ENCODE measurements around the gene MYLK.
A peak's percentile ranks its signal among the peaks of the same experiment; 100 is the strongest.
"Not testable (repeated sequence)": the region's sequence is repeated elsewhere in the genome, so short reads cannot be mapped to it uniquely, and the experiment has no call there.

Gene MYLK

GRCh38 chr3:123719061-123719756, 164.9 kb downstream of the MYLK start:
- H3K4me2 ChIP-seq (ENCODE audit: low read length); H3K23ac ChIP-seq (ENCODE audit: low read length); H4K8ac ChIP-seq (ENCODE audit: low read depth, low read length); H3K4ac ChIP-seq (ENCODE audit: low read depth, low read length); H3K9ac ChIP-seq (ENCODE audit: low read length); H3K4me3 ChIP-seq (ENCODE audit: low read length); H3K27ac ChIP-seq (ENCODE audit: low read depth, low read length); H3K79me2 ChIP-seq (ENCODE audit: control insufficient read depth, insufficient read depth, low read length); H3K18ac ChIP-seq (ENCODE audit: low read length); H2BK15ac ChIP-seq (replicated peaks; ENCODE audit: low read depth); H2BK5ac ChIP-seq (ENCODE audit: low read length); H3K36me3 ChIP-seq (ENCODE audit: control insufficient read depth, insufficient read depth, low read length); H2BK120ac ChIP-seq (ENCODE audit: low read depth, low read length); H4K5ac ChIP-seq (ENCODE audit: low read length); H3K4me1 ChIP-seq (ENCODE audit: control insufficient read depth, low read depth, low read length); H2AK5ac ChIP-seq (ENCODE audit: low read length); H3K27me3 ChIP-seq (ENCODE audit: insufficient read depth, low read length, poor library complexity); H3K56ac ChIP-seq (ENCODE audit: low read length); H3K79me1 ChIP-seq (ENCODE audit: low read length): not testable (repeated sequence)
- peak; percentile 81 for DNase-seq
- WGBS (ENCODE audit: extremely low coverage, insufficient coverage, low lambda C conversion rate) = no CpG with 5 or more reads among the region's 15 CpGs

GRCh38 chr3:123718108-123718507, 166.0 kb downstream of the MYLK start:
- Histone ChIP-seq H3K18ac (ENCODE audit: low read length) (no peak overlapping the region), H2AK5ac (ENCODE audit: low read length) (no peak overlapping the region), H3K4me3 (ENCODE audit: low read length) (no peak overlapping the region), H3K23ac (ENCODE audit: low read length) (no peak overlapping the region), H3K4me1 (ENCODE audit: control insufficient read depth, low read depth, low read length) (no peaks in the 10 kb centered on the region), H3K27ac (ENCODE audit: low read depth, low read length) (no peak overlapping the region), H4K8ac (ENCODE audit: low read depth, low read length) (no peak overlapping the region), H3K9ac (ENCODE audit: low read length) (no peak overlapping the region), H3K27me3 (ENCODE audit: insufficient read depth, low read length, poor library complexity) (no peaks in the 10 kb centered on the region), H2BK5ac (ENCODE audit: low read length) (no peak overlapping the region), H3K4me2 (ENCODE audit: low read length) (no peak overlapping the region), H2BK120ac (ENCODE audit: low read depth, low read length) (no peak overlapping the region), H3K79me1 (ENCODE audit: low read length) (no peaks in the 10 kb centered on the region), H3K36me3 (ENCODE audit: control insufficient read depth, insufficient read depth, low read length) (no peaks in the 10 kb centered on the region), H4K5ac (ENCODE audit: low read length) (no peak overlapping the region), H2BK15ac (replicated peaks; ENCODE audit: low read depth) (no peak overlapping the region), H3K79me2 (ENCODE audit: control insufficient read depth, insufficient read depth, low read length) (no peaks in the 10 kb centered on the region), H3K56ac (ENCODE audit: low read length) (no peak overlapping the region), H3K4ac (ENCODE audit: low read depth, low read length) (no peak overlapping the region)
- no peak for DNase-seq
- no CpG with 5 or more reads among the region's 5 CpGs for WGBS (ENCODE audit: extremely low coverage, insufficient coverage, low lambda C conversion rate)

- H2BK120ac ChIP-seq (ENCODE audit: low read depth, low read length); H3K27ac ChIP-seq (ENCODE audit: low read depth, low read length); H3K36me3 ChIP-seq (ENCODE audit: control insufficient read depth, insufficient read depth, low read length); H3K79me1 ChIP-seq (ENCODE audit: low read length); H3K23ac ChIP-seq (ENCODE audit: low read length); H3K27me3 ChIP-seq (ENCODE audit: insufficient read depth, low read length, poor library complexity); H3K18ac ChIP-seq (ENCODE audit: low read length); H2BK15ac ChIP-seq (replicated peaks; ENCODE audit: low read depth); H3K4me3 ChIP-seq (ENCODE audit: low read length); DNase-seq; H3K4me1 ChIP-seq (ENCODE audit: control insufficient read depth, low read depth, low read length); H3K9ac ChIP-seq (ENCODE audit: low read length); H2BK5ac ChIP-seq (ENCODE audit: low read length); H4K5ac ChIP-seq (ENCODE audit: low read length); H2AK5ac ChIP-seq (ENCODE audit: low read length); H3K4ac ChIP-seq (ENCODE audit: low read depth, low read length); H3K56ac ChIP-seq (ENCODE audit: low read length); H3K4me2 ChIP-seq (ENCODE audit: low read length); H3K79me2 ChIP-seq (ENCODE audit: control insufficient read depth, insufficient read depth, low read length); H4K8ac ChIP-seq (ENCODE audit: low read depth, low read length): not testable (repeated sequence)
- WGBS (ENCODE audit: extremely low coverage, insufficient coverage, low lambda C conversion rate) = no CpG with 5 or more reads among the region's 2 CpGs
Observed at GRCh38 chr3:123717451-123717850, 166.7 kb downstream of the MYLK start.

DNA sequence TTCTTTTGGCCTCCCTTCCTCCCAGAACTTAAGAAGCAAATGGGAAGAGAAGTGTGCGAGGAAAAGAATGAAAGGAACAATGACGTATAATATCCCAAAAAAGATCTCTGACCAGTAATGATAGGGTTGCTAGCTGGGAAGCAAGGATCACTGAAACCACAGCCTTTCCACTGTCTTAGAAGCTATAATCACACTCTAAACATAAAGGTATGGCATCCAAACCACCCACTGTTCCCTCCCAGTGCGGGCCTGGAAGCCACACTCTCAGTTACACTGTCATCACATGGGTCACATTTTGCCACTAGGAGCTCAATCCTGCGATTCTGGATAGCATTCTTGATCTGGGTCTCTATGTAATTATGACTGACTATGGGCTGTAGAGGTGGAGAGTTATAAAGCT, 167.7 kb downstream of the MYLK start:
- Histone ChIP-seq H2BK15ac (replicated peaks; ENCODE audit: low read depth) (no peak overlapping the region), H3K4me2 (ENCODE audit: low read length) (no peak overlapping the region), H2BK5ac (ENCODE audit: low read length) (no peak overlapping the region), H3K79me1 (ENCODE audit: low read length) (no peaks in the 10 kb centered on the region), H3K27ac (ENCODE audit: low read depth, low read length) (no peak overlapping the region), H3K27me3 (ENCODE audit: insufficient read depth, low read length, poor library complexity) (no peaks in the 10 kb centered on the region), H3K4ac (ENCODE audit: low read depth, low read length) (no peak overlapping the region), H4K5ac (ENCODE audit: low read length) (no peak overlapping the region), H3K9ac (ENCODE audit: low read length) (no peak overlapping the region), H3K56ac (ENCODE audit: low read length) (no peak overlapping the region), H3K79me2 (ENCODE audit: control insufficient read depth, insufficient read depth, low read length) (no peaks in the 10 kb centered on the region), H3K4me1 (ENCODE audit: control insufficient read depth, low read depth, low read length) (no peaks in the 10 kb centered on the region), H2AK5ac (ENCODE audit: low read length) (no peak overlapping the region), H3K4me3 (ENCODE audit: low read length) (no peak overlapping the region), H3K36me3 (ENCODE audit: control insufficient read depth, insufficient read depth, low read length) (no peaks in the 10 kb centered on the region), H3K23ac (ENCODE audit: low read length) (no peak overlapping the region), H2BK120ac (ENCODE audit: low read depth, low read length) (no peak overlapping the region), H4K8ac (ENCODE audit: low read depth, low read length) (no peak overlapping the region), H3K18ac (ENCODE audit: low read length) (no peak overlapping the region)
- WGBS (ENCODE audit: extremely low coverage, insufficient coverage, low lambda C conversion rate) = no CpG with 5 or more reads among the region's 4 CpGs
- no peak for DNase-seq

DNA sequence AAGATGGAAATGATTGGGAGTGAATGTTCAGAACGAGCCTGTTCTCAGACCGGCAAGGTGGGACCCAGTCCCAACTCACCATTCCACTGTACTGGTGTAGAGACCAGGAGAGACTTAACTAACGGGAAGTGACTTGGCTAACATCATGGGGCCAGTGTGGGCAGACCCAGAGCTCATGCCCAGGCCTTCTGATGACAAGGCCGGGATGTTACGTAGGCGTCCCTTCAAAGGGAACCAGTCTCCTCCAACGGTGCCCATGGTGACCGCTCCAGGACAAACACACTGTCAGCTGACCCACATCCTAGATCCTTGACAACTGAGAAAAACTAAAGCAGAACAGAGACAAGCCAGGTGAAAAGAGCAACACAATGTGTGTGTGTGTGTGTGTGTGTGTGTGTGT, 170.9 kb downstream of the MYLK start:
- Histone ChIP-seq H4K8ac (ENCODE audit: low read depth, low read length) (no peak overlapping the region), H3K18ac (ENCODE audit: low read length) (no peak overlapping the region), H3K27ac (ENCODE audit: low read depth, low read length) (no peak overlapping the region), H2AK5ac (ENCODE audit: low read length) (no peak overlapping the region), H3K79me2 (ENCODE audit: control insufficient read depth, insufficient read depth, low read length) (no peaks in the 10 kb centered on the region), H3K4me1 (ENCODE audit: control insufficient read depth, low read depth, low read length) (no peaks in the 10 kb centered on the region), H3K4ac (ENCODE audit: low read depth, low read length) (no peak overlapping the region), H2BK15ac (replicated peaks; ENCODE audit: low read depth) (no peak overlapping the region), H3K56ac (ENCODE audit: low read length) (no peak overlapping the region), H3K23ac (ENCODE audit: low read length) (no peak overlapping the region), H4K5ac (ENCODE audit: low read length) (no peak overlapping the region), H3K4me2 (ENCODE audit: low read length) (no peak overlapping the region), H2BK5ac (ENCODE audit: low read length) (no peak overlapping the region), H3K4me3 (ENCODE audit: low read length) (no peak overlapping the region), H2BK120ac (ENCODE audit: low read depth, low read length) (no peak overlapping the region), H3K79me1 (ENCODE audit: low read length) (no peaks in the 10 kb centered on the region), H3K27me3 (ENCODE audit: insufficient read depth, low read length, poor library complexity) (no peaks in the 10 kb centered on the region), H3K9ac (ENCODE audit: low read length) (no peak overlapping the region), H3K36me3 (ENCODE audit: control insufficient read depth, insufficient read depth, low read length) (no peaks in the 10 kb centered on the region)
- no peak for DNase-seq
- WGBS (ENCODE audit: extremely low coverage, insufficient coverage, low lambda C conversion rate) = no CpG with 5 or more reads among the region's 8 CpGs
